Astrocyte of the spinal cord (primary cell): ENCODE results near the gene CLCN2.

Source experiments
- DNase-seq: peaks from one replicate; pipeline ENCODE4 v3.0.0; 2011; ENCODE audit warnings: low read depth, low spot score
- H3K4me3 ChIP-seq: 2 replicates; pipeline ENCODE4 v1.5.1; 2011; ENCODE audit warnings: low read depth, mild to moderate bottlenecking, low read length, moderate library complexity
- in situ Hi-C: cut with HindIII; loops from 2 replicates; pipeline ENCODE4 v1.10.0; 2017; ENCODE audit warnings: low sequenced_read_pairs
- TF ChIP-seq, protein P1 (sequence below): IDR thresholded peaks from 2 replicates; pipeline ENCODE4 v1.5.1; 2012; ENCODE audit warnings: low read depth, mild to moderate bottlenecking, low read length, inconsistent platforms

The CLCN2 gene

DNA sequence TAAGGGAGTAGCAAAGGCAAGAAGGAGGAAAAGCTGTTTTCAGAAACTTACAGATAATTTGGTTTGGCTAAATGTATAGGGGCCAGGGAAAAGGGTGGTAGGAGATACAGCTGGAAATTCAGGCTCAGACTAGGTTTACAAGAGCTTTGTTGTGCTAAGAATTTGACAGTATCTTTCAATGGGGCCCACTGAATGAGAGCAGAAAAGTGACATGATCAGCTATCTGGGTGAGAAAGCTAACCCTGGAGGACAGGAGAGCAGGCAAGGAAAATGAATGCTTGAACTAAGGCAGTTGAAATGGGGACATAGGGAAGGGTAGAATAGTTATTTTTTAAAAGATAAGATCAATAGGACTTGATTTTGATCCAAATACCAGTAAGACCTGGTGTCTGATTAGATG lies 49.8 kb downstream of the CLCN2 start:
- TF ChIP-seq, protein P1, sequence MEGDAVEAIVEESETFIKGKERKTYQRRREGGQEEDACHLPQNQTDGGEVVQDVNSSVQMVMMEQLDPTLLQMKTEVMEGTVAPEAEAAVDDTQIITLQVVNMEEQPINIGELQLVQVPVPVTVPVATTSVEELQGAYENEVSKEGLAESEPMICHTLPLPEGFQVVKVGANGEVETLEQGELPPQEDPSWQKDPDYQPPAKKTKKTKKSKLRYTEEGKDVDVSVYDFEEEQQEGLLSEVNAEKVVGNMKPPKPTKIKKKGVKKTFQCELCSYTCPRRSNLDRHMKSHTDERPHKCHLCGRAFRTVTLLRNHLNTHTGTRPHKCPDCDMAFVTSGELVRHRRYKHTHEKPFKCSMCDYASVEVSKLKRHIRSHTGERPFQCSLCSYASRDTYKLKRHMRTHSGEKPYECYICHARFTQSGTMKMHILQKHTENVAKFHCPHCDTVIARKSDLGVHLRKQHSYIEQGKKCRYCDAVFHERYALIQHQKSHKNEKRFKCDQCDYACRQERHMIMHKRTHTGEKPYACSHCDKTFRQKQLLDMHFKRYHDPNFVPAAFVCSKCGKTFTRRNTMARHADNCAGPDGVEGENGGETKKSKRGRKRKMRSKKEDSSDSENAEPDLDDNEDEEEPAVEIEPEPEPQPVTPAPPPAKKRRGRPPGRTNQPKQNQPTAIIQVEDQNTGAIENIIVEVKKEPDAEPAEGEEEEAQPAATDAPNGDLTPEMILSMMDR = no peak
- DNase-seq = no peak
- in situ Hi-C loops = no loop called here
- no peak overlapping the region for H3K4me3 ChIP-seq

DNA sequence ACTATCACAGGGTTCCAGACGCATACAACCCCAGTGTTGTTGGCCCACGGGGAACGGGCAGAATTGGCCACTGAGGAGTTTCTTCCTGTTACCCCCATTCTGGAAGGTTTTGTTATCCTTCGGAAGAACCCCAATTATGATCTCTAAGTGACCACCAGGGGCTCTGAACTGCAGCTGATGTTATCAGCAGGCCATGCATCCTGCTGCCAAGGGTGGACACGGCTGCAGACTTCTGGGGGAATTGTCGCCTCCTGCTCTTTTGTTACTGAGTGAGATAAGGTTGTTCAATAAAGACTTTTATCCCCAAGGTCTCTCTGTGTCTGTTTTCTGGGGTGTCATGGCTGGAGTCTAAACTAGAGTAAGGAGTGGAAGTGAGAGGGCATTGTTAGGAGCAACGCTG lies 52.7 kb downstream of the CLCN2 start:
- DNase-seq = no peak
- H3K4me3 ChIP-seq = no peak overlapping the region
- TF ChIP-seq, protein P1 = no peak
- in situ Hi-C loops = no loop called here

DNA sequence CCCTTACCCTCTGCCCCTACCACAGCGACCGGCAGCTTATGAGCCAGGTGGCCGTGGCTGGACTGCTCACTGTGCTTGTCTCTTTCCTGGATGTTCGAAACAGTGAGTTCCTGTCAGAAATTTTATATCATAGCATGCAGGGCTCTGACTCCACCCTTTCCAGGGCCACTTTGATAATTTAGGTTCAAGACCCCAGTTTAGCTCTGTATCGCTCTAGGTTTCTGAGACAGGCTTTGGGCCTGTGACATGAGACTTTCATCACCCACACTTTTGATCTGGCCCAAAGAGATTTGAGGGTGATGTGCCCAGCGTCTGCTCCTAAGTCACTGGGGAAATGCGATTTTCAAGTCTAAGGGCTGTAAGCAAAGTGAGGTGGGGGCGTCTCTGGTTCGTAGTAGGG lies 53.5 kb downstream of the CLCN2 start:
- DNase-seq = no peak
- H3K4me3 ChIP-seq = no peak overlapping the region
- TF ChIP-seq, protein P1 = no peak
- in situ Hi-C loops = no loop called here

DNA sequence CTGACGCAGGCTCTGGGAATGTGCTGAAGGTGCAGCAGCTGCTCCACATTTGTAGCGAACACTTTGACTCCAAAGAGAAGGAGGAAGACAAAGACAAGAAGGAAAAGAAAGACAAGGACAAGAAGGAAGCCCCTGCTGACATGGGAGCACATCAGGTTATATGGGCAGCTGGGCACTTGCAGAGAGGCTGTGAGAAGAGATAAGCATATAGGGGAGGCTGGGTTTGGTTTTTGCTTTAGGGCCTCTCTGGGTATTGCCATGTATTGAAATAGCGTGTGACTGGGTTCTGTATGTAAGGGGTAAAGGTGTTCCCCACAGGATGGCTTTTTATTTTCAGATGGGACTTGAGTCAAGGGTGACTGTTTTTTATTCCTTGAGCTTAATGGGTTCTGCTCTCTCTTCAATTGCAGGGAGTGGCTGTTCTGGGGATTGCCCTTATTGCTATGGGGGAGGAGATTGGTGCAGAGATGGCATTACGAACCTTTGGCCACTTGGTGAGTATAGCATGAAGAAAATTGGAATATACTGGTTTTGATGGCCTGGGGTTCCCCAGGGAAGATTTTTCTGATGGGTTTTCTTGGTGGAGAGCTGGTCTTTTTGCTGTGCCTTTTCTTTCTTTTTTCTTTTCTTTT lies 54.9 kb downstream of the CLCN2 start:
- H3K4me3 ChIP-seq = no peak overlapping the region
- in situ Hi-C loops = no loop called here
- TF ChIP-seq, protein P1 = no peak
- no peak for DNase-seq

DNA sequence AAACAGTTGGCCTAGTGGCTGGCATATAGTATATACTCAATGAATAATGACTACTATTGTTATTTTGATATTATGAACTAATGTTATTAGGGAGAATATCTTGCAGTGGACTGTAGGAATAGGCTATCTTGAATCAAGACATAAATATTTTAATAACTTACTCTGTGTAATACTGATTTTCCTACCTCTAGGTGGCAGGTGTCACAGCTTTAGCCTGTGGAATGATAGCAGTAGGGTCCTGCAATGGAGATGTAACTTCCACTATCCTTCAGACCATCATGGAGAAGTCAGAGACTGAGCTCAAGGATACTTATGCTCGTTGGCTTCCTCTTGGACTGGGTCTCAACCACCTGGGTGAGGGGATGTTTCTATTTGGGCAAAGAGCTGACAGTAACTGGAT lies 55.8 kb downstream of the CLCN2 start:
- in situ Hi-C loops = no loop called here
- H3K4me3 ChIP-seq = no peak overlapping the region
- peak; percentile 27 for DNase-seq
- TF ChIP-seq, protein P1 = peak; percentile 43

DNA sequence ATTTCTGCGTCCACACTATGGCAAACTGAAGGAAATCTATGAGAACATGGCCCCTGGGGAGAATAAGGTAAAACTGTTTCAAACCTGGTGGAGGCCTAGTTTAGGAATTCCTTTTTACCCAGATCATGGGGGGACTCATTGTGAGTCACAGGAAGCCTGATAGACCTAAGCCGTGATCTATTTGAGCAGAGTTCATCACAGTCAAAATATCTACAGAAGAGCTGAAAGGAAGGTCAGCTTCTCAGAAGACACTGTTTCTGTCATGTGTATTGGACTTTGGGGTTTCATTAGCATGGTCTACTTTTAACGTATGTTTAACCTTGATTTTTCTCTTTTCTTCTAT lies 61.1 kb downstream of the CLCN2 start:
- H3K4me3 ChIP-seq = peak overlapping the region; percentile 75
- in situ Hi-C loops = no loop called here

More for the DNA sequence above, 61.1 kb downstream of the CLCN2 start:
- TF ChIP-seq, protein P1 = no peak
- peak; percentile 23 for DNase-seq
